Measurements from ENCODE around the gene LAMA5. TPM values are rescaled to one million over a fixed set of nuclear protein-coding genes. Genes with fewer than 3 reads are reported as not detected.

The LAMA5 gene
- total RNA-seq, 1 experiment from 2014 or later, result 321 TPM

GRCh38 chr20:62413025-62413570 lies 46.0 kb upstream of the LAMA5 start:
- H4K20me1 ChIP-seq (ENCODE audit: insufficient read depth), result no peaks in the 10 kb centered on the region
- CTCF ChIA-PET, result no interaction called here
- no peak overlapping the region for H2AFZ ChIP-seq (ENCODE audit: low read depth, low read length, poor library complexity, severe bottlenecking)
- no peak overlapping the region for H3K4me2 ChIP-seq (ENCODE audit: low read length)
- no peaks in the 10 kb centered on the region for H3K9me3 ChIP-seq (ENCODE audit: control insufficient read depth in 1 of 2, insufficient read depth in 1 of 2, low read depth in 1 of 2, low read length in 2 of 2)
- no peak overlapping the region for H3K4me3 ChIP-seq (replicated peaks in 1 of 2; ENCODE audit: low read depth in 1 of 2, low read length in 2 of 2)
- no peaks in the 10 kb centered on the region for H3K79me2 ChIP-seq (ENCODE audit: insufficient read depth, low read length)
- H3K27ac ChIP-seq (ENCODE audit: low read depth, low read length), result no peak overlapping the region
- H3K36me3 ChIP-seq (ENCODE audit: control insufficient read depth in 1 of 2, insufficient read depth in 2 of 2, low read length in 2 of 2), result no peaks in the 10 kb centered on the region
- no peak for ATAC-seq
- intact Hi-C loops (cut with micrococcal nuclease), result no loop called here
- no peaks in the 10 kb centered on the region for H3K27me3 ChIP-seq (ENCODE audit: insufficient read depth, low read length)
- no peak for TF ChIP-seq POLR2A (IDR thresholded peaks at IDR 0.05; ENCODE audit: borderline replicate concordance, extremely low read depth, insufficient read depth, insufficient read length)
- no peak for TF ChIP-seq CBX3 (IDR thresholded peaks at IDR 0.05; ENCODE audit: low read depth)
- TF ChIP-seq SP1 (IDR thresholded peaks at IDR 0.05; ENCODE audit: low read depth), result no peak
- no peak for TF ChIP-seq ELF1 (IDR thresholded peaks at IDR 0.05; ENCODE audit: borderline replicate concordance, low read depth)
- no peak for TF ChIP-seq JUND (IDR thresholded peaks at IDR 0.05)
- TF ChIP-seq EZH2phosphoT487 (IDR thresholded peaks at IDR 0.05; ENCODE audit: borderline replicate concordance), result no peak
- H3K9ac ChIP-seq (ENCODE audit: low read length), result no peak overlapping the region
- H3K4me1 ChIP-seq (ENCODE audit: control insufficient read depth in 1 of 2, insufficient read depth in 2 of 2, low read length in 2 of 2), result peaks cover 15 to 17% of the 10 kb centered on the region in 2 experiments
- no peaks in the 10 kb centered on the region for H3K9me2 ChIP-seq (ENCODE audit: insufficient read depth)
- DNase-seq (ENCODE audit: low read depth, low spot score), result no peak
- POLR2A ChIA-PET, result no interaction called here
- RAD21 ChIA-PET (ENCODE audit: low non-redundant PET in 1 of 2, low total read pairs in 2 of 2, uncharacterized antibody in 2 of 2, unreplicated experiment in 2 of 2), result no interaction called here
- BruUV-seq (replicated peaks), result no TSS peak

- Histone ChIP-seq H3K4me1 (ENCODE audit: control insufficient read depth in 1 of 2, insufficient read depth in 2 of 2, low read length in 2 of 2) (peaks cover 21 to 24% of the 10 kb centered on the region in 2 experiments), H3K9me2 (ENCODE audit: insufficient read depth) (no peaks in the 10 kb centered on the region), H3K9me3 (ENCODE audit: control insufficient read depth in 1 of 2, insufficient read depth in 1 of 2, low read depth in 1 of 2, low read length in 2 of 2) (no peaks in the 10 kb centered on the region), H4K20me1 (ENCODE audit: insufficient read depth) (no peaks in the 10 kb centered on the region), H3K9ac (ENCODE audit: low read length) (no peak overlapping the region), H3K4me2 (ENCODE audit: low read length) (no peak overlapping the region), H3K79me2 (ENCODE audit: insufficient read depth, low read length) (no peaks in the 10 kb centered on the region), H3K4me3 (replicated peaks in 1 of 2; ENCODE audit: low read depth in 1 of 2, low read length in 2 of 2) (no peak overlapping the region), H3K36me3 (ENCODE audit: control insufficient read depth in 1 of 2, insufficient read depth in 2 of 2, low read length in 2 of 2) (no peaks in the 10 kb centered on the region), H2AFZ (ENCODE audit: low read depth, low read length, poor library complexity, severe bottlenecking) (no peak overlapping the region), H3K27ac (ENCODE audit: low read depth, low read length) (no peak overlapping the region), H3K27me3 (ENCODE audit: insufficient read depth, low read length) (no peaks in the 10 kb centered on the region)
- POLR2A ChIA-PET, result no interaction called here
- RAD21 ChIA-PET (ENCODE audit: low non-redundant PET in 1 of 2, low total read pairs in 2 of 2, uncharacterized antibody in 2 of 2, unreplicated experiment in 2 of 2), result no interaction called here
- no peak for TF ChIP-seq EGR1 (IDR thresholded peaks at IDR 0.05; ENCODE audit: low read depth)
- TF ChIP-seq CTCF (IDR thresholded peaks at IDR 0.05 in 2 of 3, conservative IDR thresholded peaks at IDR 0.05 in 1 of 3; ENCODE audit: borderline replicate concordance in 1 of 3, insufficient read depth in 1 of 3, low read depth in 2 of 3, low read length in 2 of 3), result no peak
- no peak for TF ChIP-seq EZH2phosphoT487 (IDR thresholded peaks at IDR 0.05; ENCODE audit: borderline replicate concordance)
- intact Hi-C loops (cut with micrococcal nuclease), result no loop called here
- ATAC-seq (no peak), DNase-seq (ENCODE audit: low read depth, low spot score) (no peak)
- BruUV-seq (replicated peaks), result no TSS peak
- CTCF ChIA-PET, result no interaction called here
Observed at GRCh38 chr20:62412194-62413024, 45.3 kb upstream of the LAMA5 start.
